Natural killer cell (primary cell): ENCODE data around the gene CILP. TPM values are rescaled to one million over a fixed set of nuclear protein-coding genes. Genes with fewer than 3 reads are reported as not detected.

ENCODE experiments used
- ATAC-seq, 3 donors: fragments of 150-1000 bp in 2 of 3; fragments of 200-7000 bp in 1 of 3; cut with Tn5 transposase; 1 replicate in 1 of 3; 2 replicates in 2 of 3; pipeline ENCODE4 v1.10.0; 2021; ENCODE audit warnings: mild to moderate bottlenecking in 2 of 3, moderate library complexity in 2 of 3
- DNase-seq, 2 donors: peaks; one replicate each; pipeline versions ENCODE4 v3.0.0 to v3.0.0-alpha.2; 2013 to 2021; ENCODE audit warnings: mixed read lengths in 1 of 2
- H3K27ac ChIP-seq: one replicate; pipeline ENCODE4 v1.5.1; 2013; ENCODE audit warnings: mild to moderate bottlenecking, low read length
- H3K27me3 ChIP-seq: one replicate; pipeline ENCODE4 v1.6.1; 2013; ENCODE audit warnings: low read length; ENCODE audit not compliant: control insufficient read depth, insufficient read depth
- H3K36me3 ChIP-seq: one replicate; pipeline ENCODE4 v1.6.1; 2013; ENCODE audit warnings: low read length; ENCODE audit not compliant: control insufficient read depth, insufficient read depth
- H3K4me1 ChIP-seq: one replicate; pipeline ENCODE4 v1.6.1; 2013; ENCODE audit warnings: low read length; ENCODE audit not compliant: control insufficient read depth, insufficient read depth
- H3K4me3 ChIP-seq: one replicate; pipeline ENCODE4 v1.5.1; 2013; ENCODE audit warnings: low read length
- H3K9me3 ChIP-seq: one replicate; pipeline ENCODE4 v1.6.1; 2013; ENCODE audit warnings: low read length; ENCODE audit not compliant: control insufficient read depth, insufficient read depth
- H3K27ac Mint-ChIP-seq, 2 donors: one replicate each; pipeline ENCODE4 v1.8.0; 2022; ENCODE audit warnings: mild to moderate bottlenecking in 2 of 2, mixed read lengths in 2 of 2, moderate library complexity in 1 of 2
- H3K27me3 Mint-ChIP-seq, 2 donors: one replicate each; pipeline ENCODE4 v1.8.0; 2022; ENCODE audit warnings: low read depth in 2 of 2, mixed read lengths in 2 of 2
- H3K36me3 Mint-ChIP-seq: one replicate; pipeline ENCODE4 v1.8.0; 2022; ENCODE audit warnings: mixed read lengths
- H3K4me1 Mint-ChIP-seq, 2 donors: one replicate each; pipeline ENCODE4 v1.8.0; 2022; ENCODE audit warnings: mixed read lengths in 2 of 2
- H3K4me3 Mint-ChIP-seq: one replicate; pipeline ENCODE4 v1.8.0; 2022; ENCODE audit warnings: mild to moderate bottlenecking, moderate library complexity, mixed read lengths
- H3K9me3 Mint-ChIP-seq, 2 donors: one replicate each; pipeline ENCODE4 v1.8.0; 2022; ENCODE audit warnings: mixed read lengths in 2 of 2
- WGBS: methylation state at CpG from one replicate; pipeline ENCODE4 v1.1.7; 2013; ENCODE audit warnings: missing lambda C conversion rate; ENCODE audit not compliant: insufficient coverage; 5-methylcytosine and 5-hydroxymethylcytosine counted together
- intact Hi-C: fragments of 100-400 bp; cut with micrococcal nuclease; formaldehyde crosslinking; loops from one replicate; pipeline ENCODE4 v1.14.2; 2022
- total RNA-seq, 4 donors: library from RNA; stranded (reverse); fragments of 120-200 nt in 1 of 4; gene quantifications; one replicate each; pipeline versions ENCODE4 v1.2.3 to v1.2.4, GENCODE V29; 2013 to 2022
- TF ChIP-seq, protein P1 (sequence below): fragments of 200-600 bp; IDR thresholded peaks from one replicate; pipeline ENCODE4 v1.8.0; 2022; ENCODE audit warnings: antibody characterized with exemption

CILP gene, protein sequence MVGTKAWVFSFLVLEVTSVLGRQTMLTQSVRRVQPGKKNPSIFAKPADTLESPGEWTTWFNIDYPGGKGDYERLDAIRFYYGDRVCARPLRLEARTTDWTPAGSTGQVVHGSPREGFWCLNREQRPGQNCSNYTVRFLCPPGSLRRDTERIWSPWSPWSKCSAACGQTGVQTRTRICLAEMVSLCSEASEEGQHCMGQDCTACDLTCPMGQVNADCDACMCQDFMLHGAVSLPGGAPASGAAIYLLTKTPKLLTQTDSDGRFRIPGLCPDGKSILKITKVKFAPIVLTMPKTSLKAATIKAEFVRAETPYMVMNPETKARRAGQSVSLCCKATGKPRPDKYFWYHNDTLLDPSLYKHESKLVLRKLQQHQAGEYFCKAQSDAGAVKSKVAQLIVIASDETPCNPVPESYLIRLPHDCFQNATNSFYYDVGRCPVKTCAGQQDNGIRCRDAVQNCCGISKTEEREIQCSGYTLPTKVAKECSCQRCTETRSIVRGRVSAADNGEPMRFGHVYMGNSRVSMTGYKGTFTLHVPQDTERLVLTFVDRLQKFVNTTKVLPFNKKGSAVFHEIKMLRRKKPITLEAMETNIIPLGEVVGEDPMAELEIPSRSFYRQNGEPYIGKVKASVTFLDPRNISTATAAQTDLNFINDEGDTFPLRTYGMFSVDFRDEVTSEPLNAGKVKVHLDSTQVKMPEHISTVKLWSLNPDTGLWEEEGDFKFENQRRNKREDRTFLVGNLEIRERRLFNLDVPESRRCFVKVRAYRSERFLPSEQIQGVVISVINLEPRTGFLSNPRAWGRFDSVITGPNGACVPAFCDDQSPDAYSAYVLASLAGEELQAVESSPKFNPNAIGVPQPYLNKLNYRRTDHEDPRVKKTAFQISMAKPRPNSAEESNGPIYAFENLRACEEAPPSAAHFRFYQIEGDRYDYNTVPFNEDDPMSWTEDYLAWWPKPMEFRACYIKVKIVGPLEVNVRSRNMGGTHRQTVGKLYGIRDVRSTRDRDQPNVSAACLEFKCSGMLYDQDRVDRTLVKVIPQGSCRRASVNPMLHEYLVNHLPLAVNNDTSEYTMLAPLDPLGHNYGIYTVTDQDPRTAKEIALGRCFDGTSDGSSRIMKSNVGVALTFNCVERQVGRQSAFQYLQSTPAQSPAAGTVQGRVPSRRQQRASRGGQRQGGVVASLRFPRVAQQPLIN
- total RNA-seq, result under 1 TPM; 0.24 to 0.61 (median 0.35) TPM
- total RNA-seq (2013), result 0.34 TPM

DNA sequence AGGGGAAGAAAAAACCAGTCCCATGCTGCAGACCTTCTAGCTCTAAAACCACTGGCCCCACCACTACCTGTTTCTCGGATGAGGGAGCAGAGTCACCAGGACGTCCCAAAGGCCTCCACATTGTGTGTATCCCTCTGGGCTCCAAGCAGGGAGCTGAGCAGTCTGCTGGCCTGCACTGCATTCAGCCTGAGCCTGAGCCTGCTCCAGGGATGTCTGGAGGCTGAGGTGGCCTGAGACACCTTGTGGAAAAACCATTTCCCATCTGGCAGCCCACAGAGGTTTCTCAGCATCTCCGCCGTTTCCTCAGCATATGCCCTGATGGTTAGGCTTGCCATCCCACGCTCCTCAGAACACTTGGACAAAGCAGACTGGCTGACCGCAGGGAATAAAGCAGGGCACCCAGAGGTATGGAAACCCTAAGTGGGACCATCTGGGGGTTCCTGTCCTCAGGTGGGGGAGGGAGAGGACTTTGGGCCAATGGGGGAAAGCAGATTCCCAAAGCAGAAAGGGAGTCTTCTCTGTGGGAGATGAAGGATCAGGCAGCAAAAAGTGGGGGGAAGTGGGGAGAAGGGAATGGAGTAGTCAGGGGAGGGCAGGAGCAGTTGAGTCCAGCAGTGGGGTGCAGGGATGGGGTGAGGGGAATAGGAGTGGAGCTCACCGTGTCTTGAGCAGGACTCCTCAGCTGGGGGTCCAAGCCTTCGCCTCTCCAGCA lies at the start of gene CILP:
CILP (minus strand) TSS at position 704 of the 712 bp plus-strand sequence. CDS start 1,718 bp downstream, outside the sequence.
- H3K4me3 ChIP-seq, result no peak within 1 kb of the TSS
- no peak within 1 kb of the TSS for H3K27ac Mint-ChIP-seq
- WGBS, result 81% methylated on average over 8 of the region's 8 CpGs

DNA sequence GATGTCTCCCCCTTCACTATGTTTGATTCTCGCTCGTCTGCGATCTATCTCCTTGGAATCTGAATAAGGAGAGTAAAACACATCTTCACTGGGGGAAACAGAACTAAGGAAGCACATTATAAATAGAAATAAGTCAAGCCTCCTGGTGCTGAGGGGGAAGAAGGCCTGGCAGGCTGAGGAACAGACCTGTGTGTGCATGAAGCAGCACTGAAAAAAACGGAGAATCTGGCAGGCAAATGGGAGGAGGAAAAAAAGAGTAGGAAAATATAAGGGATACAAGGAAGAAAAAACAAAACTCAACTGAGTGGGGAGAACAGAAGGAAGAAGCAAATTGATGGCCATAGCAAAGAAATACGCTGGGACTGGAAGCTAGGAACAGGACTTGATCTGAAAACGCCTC lies 49.7 kb upstream of the CILP start:
- no peak for ATAC-seq
- WGBS, result 99% methylated on average over 2 of the region's 6 CpGs
- TF ChIP-seq, protein P1, sequence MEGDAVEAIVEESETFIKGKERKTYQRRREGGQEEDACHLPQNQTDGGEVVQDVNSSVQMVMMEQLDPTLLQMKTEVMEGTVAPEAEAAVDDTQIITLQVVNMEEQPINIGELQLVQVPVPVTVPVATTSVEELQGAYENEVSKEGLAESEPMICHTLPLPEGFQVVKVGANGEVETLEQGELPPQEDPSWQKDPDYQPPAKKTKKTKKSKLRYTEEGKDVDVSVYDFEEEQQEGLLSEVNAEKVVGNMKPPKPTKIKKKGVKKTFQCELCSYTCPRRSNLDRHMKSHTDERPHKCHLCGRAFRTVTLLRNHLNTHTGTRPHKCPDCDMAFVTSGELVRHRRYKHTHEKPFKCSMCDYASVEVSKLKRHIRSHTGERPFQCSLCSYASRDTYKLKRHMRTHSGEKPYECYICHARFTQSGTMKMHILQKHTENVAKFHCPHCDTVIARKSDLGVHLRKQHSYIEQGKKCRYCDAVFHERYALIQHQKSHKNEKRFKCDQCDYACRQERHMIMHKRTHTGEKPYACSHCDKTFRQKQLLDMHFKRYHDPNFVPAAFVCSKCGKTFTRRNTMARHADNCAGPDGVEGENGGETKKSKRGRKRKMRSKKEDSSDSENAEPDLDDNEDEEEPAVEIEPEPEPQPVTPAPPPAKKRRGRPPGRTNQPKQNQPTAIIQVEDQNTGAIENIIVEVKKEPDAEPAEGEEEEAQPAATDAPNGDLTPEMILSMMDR, result no peak

More for the DNA sequence above, at the start of gene CILP:
- Histone ChIP-seq H3K27me3 (no peaks in the 10 kb centered on the region), H3K36me3 (no peaks in the 10 kb centered on the region), H3K27ac (no peak within 1 kb of the TSS), H3K4me1 (no peaks in the 10 kb centered on the region), H3K9me3 (no peaks in the 10 kb centered on the region)
- ATAC-seq (no peak), DNase-seq (no peak)
- H3K4me1 Mint-ChIP-seq, result no peaks in the 10 kb centered on the region
- TF ChIP-seq, protein P1, result no peak
- no peak within 1 kb of the TSS for H3K4me3 Mint-ChIP-seq
- H3K27me3 Mint-ChIP-seq, result no peaks in the 10 kb centered on the region
- no peaks in the 10 kb centered on the region for H3K36me3 Mint-ChIP-seq
- no peaks in the 10 kb centered on the region for H3K9me3 Mint-ChIP-seq
- intact Hi-C loops, result no loop called here

DNA sequence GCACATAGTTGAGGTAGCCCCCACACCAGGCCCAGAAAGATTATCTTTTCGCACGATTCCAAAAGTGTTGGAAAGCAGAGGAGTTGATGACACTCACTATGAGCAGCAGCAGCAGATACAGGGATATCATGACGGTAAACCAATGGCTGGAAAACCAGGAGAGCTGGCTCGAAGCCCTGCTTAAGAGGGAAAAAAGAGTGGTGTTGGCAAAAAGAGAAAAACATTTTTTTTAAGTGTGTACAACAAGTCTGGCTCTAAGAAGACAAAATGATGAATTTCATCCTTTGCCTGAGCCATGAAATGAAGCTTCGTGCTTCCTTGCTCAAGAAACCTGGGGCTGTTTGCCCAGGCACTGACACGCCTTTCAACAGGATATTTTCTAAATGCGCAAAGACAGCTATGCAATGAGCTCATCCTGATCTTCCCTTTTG lies 48.1 kb upstream of the CILP start:
- Mint-ChIP-seq H3K27ac (no peak overlapping the region), H3K27me3 (no peaks in the 10 kb centered on the region), H3K36me3 (peaks cover 34% of the 10 kb centered on the region), H3K4me3 (no peak overlapping the region), H3K9me3 (no peaks in the 10 kb centered on the region), H3K4me1 (no peaks in the 10 kb centered on the region)
- no peak for ATAC-seq
- H3K4me3 ChIP-seq, result no peak overlapping the region
- H3K36me3 ChIP-seq, result peaks cover 46% of the 10 kb centered on the region
- 94% methylated on average over 7 of the region's 7 CpGs for WGBS
- no peaks in the 10 kb centered on the region for H3K9me3 ChIP-seq
- no peak for DNase-seq
- H3K4me1 ChIP-seq, result no peaks in the 10 kb centered on the region
- TF ChIP-seq, protein P1, result no peak
- no peak overlapping the region for H3K27ac ChIP-seq
- H3K27me3 ChIP-seq, result no peaks in the 10 kb centered on the region
- intact Hi-C loops, result no loop called here

More for the DNA sequence above, 49.7 kb upstream of the CILP start:
- peaks cover 50% of the 10 kb centered on the region for H3K36me3 ChIP-seq
- intact Hi-C loops, result no loop called here
- DNase-seq, result no peak
- H3K27me3 ChIP-seq, result no peaks in the 10 kb centered on the region
- H3K9me3 ChIP-seq, result no peaks in the 10 kb centered on the region
- no peak overlapping the region for H3K27ac Mint-ChIP-seq
- H3K4me3 Mint-ChIP-seq, result no peak overlapping the region
- no peaks in the 10 kb centered on the region for H3K9me3 Mint-ChIP-seq
- H3K4me1 Mint-ChIP-seq, result no peaks in the 10 kb centered on the region
- H3K27me3 Mint-ChIP-seq, result no peaks in the 10 kb centered on the region
- H3K27ac ChIP-seq, result no peak overlapping the region
- H3K4me3 ChIP-seq, result no peak overlapping the region
- no peaks in the 10 kb centered on the region for H3K4me1 ChIP-seq
- H3K36me3 Mint-ChIP-seq, result peaks cover 34% of the 10 kb centered on the region
